Tibial artery (tissue), 4 donors: ENCODE results near the gene UBASH3B.
"Not testable (repeated sequence)": the region's sequence is repeated elsewhere in the genome, so short reads cannot be mapped to it uniquely, and the experiment has no call there.

ENCODE experiments used
- DNase-seq, 2 donors: peaks; one replicate each; pipeline ENCODE4 v3.0.0-alpha.2; 2019
- H3K27ac ChIP-seq, 2 donors: fragments of 200-600 bp; sonication (generic) in 1 of 2; 1 replicate in 1 of 2; 2 replicates in 1 of 2; pipeline ENCODE4 v1.5.1; 2018 to 2019; ENCODE audit warnings: mild to moderate bottlenecking in 1 of 2
- H3K27me3 ChIP-seq, 2 donors: fragments of 200-600 bp; sonication (generic) in 1 of 2; one replicate each; pipeline versions ENCODE4 v1.5.1 to v1.6.0; 2016 to 2019
- H3K36me3 ChIP-seq, 3 donors: fragments of 200-600 bp; sonication (generic) in 2 of 3; one replicate each; pipeline ENCODE4 v1.5.1; 2016 to 2019; ENCODE audit warnings: mild to moderate bottlenecking in 2 of 3
- H3K4me1 ChIP-seq, 4 donors: fragments of 200-600 bp; sonication (generic) in 2 of 4; 1 replicate in 3 of 4; 2 replicates in 1 of 4; pipeline ENCODE4 v1.5.1; 2016 to 2019
- H3K4me3 ChIP-seq, 2 donors: fragments of 200-600 bp; sonication (generic) in 1 of 2; 1 replicate in 1 of 2; 2 replicates in 1 of 2; pipeline ENCODE4 v1.5.1; 2018 to 2019; ENCODE audit warnings: mild to moderate bottlenecking in 2 of 2
- H3K9me3 ChIP-seq, 3 donors: fragments of 200-600 bp; sonication (generic) in 1 of 3; one replicate each; pipeline ENCODE4 v1.5.1; 2016 to 2019
- intact Hi-C: fragments of 100-400 bp; cut with DNase I; formaldehyde crosslinking; loops from one replicate; pipeline ENCODE4 v1.15.0; 2023; ENCODE audit warnings: low total_unique reads
- TF ChIP-seq, protein P1 (sequence below), 2 experiments: fragments of 200-600 bp in 1 of 2; fragments of 450-650 bp in 1 of 2; IDR thresholded peaks; one replicate each; pipeline ENCODE4 v1.5.1; 2017 to 2019; ENCODE audit warnings: antibody characterized with exemption in 2 of 2, mild to moderate bottlenecking in 1 of 2, moderate library complexity in 1 of 2

The UBASH3B gene

GRCh38 chr11:122816761-122817520, 161.4 kb downstream of the UBASH3B start:
- Histone ChIP-seq H3K36me3 (no peaks in the 10 kb centered on the region), H3K4me3 (no peak overlapping the region), H3K4me1 (peaks cover 0 to 4% (median 0%) of the 10 kb centered on the region in 4 donors), H3K9me3 (no peaks in the 10 kb centered on the region), H3K27ac (no peak overlapping the region), H3K27me3 (no peaks in the 10 kb centered on the region)
- DNase-seq = no peak
- intact Hi-C loops = no loop called here
- TF ChIP-seq, protein P1, sequence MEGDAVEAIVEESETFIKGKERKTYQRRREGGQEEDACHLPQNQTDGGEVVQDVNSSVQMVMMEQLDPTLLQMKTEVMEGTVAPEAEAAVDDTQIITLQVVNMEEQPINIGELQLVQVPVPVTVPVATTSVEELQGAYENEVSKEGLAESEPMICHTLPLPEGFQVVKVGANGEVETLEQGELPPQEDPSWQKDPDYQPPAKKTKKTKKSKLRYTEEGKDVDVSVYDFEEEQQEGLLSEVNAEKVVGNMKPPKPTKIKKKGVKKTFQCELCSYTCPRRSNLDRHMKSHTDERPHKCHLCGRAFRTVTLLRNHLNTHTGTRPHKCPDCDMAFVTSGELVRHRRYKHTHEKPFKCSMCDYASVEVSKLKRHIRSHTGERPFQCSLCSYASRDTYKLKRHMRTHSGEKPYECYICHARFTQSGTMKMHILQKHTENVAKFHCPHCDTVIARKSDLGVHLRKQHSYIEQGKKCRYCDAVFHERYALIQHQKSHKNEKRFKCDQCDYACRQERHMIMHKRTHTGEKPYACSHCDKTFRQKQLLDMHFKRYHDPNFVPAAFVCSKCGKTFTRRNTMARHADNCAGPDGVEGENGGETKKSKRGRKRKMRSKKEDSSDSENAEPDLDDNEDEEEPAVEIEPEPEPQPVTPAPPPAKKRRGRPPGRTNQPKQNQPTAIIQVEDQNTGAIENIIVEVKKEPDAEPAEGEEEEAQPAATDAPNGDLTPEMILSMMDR (IDR thresholded peaks at IDR 0.05) = no peak

- intact Hi-C loops = no loop called here
- Histone ChIP-seq H3K36me3 (no peaks in the 10 kb centered on the region), H3K4me1 (peaks cover 0 to 4% (median 0%) of the 10 kb centered on the region in 4 donors), H3K27ac (no peak overlapping the region), H3K27me3 (no peaks in the 10 kb centered on the region), H3K9me3 (no peaks in the 10 kb centered on the region), H3K4me3 (no peak overlapping the region)
- TF ChIP-seq, protein P1 (IDR thresholded peaks at IDR 0.05) = no peak
- no peak for DNase-seq
Observed at GRCh38 chr11:122820158-122820557, 164.6 kb downstream of the UBASH3B start.

DNA sequence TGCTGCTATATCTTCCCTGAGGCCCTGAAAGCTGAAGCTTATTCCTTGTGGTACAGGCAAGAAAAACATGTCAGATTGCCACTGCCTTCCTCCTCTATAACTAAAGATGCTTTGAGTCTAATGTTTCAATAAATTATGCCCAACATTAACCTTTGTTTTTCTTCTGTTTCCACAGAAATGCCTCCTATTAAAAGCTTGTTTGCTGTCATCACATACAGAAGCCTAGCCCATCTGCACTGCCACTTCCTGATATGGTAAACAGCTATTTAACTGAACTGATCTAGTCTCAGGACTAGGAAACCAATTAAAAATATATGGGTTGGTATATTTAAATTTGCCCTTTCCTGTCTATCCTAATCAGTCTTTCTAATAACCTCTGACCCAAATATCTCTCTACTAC, 165.6 kb downstream of the UBASH3B start:
- Histone ChIP-seq H3K27me3 (no peaks in the 10 kb centered on the region), H3K36me3 (no peaks in the 10 kb centered on the region), H3K27ac (no peak overlapping the region), H3K4me3 (no peak overlapping the region), H3K9me3 (no peaks in the 10 kb centered on the region), H3K4me1 (peaks cover 0 to 4% (median 0%) of the 10 kb centered on the region in 4 donors)
- DNase-seq = no peak
- TF ChIP-seq, protein P1 (IDR thresholded peaks at IDR 0.05) = no peak
- intact Hi-C loops = no loop called here

- H3K27ac ChIP-seq = no peak overlapping the region
- no peak overlapping the region for H3K4me3 ChIP-seq
- intact Hi-C loops = no loop called here
- H3K4me1 ChIP-seq = no peaks in the 10 kb centered on the region
- no peaks in the 10 kb centered on the region for H3K36me3 ChIP-seq
- DNase-seq = no peak
- TF ChIP-seq, protein P1 (IDR thresholded peaks at IDR 0.05) = no peak
- H3K27me3 ChIP-seq = no peaks in the 10 kb centered on the region
- H3K9me3 ChIP-seq = no peaks in the 10 kb centered on the region
Observed at GRCh38 chr11:122822241-122822640, 166.7 kb downstream of the UBASH3B start.

GRCh38 chr11:122823564-122823963, 168.0 kb downstream of the UBASH3B start:
- no peak for DNase-seq
- H3K9me3 ChIP-seq = no peaks in the 10 kb centered on the region
- H3K36me3 ChIP-seq = no peaks in the 10 kb centered on the region
- no peaks in the 10 kb centered on the region for H3K27me3 ChIP-seq
- intact Hi-C loops = no loop called here
- no peak overlapping the region for H3K27ac ChIP-seq
- no peak overlapping the region for H3K4me3 ChIP-seq
- TF ChIP-seq, protein P1 (IDR thresholded peaks at IDR 0.05) = no peak
- H3K4me1 ChIP-seq = no peaks in the 10 kb centered on the region

DNA sequence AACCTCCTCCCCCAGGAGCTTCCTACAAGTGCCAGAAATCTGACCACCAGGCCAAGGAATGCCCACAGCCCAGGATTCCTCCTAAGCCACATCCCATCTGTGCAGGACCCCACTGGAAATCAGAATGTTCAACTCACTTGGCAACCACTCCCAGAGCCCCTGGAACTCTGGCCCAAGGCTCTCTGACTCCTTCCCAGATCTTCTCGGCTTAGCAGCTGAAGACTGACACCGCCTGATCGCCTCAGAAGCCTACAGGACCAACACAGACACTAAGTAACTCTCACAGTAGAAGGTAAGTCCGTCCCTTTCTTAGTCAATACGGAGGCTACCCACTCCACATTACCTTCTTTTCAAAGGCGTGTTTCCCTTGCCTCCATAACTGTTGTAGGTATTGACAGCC, 173.8 kb downstream of the UBASH3B start:
- intact Hi-C loops, H3K36me3 ChIP-seq, H3K4me1 ChIP-seq, H3K4me3 ChIP-seq, H3K27ac ChIP-seq, DNase-seq, H3K27me3 ChIP-seq, H3K9me3 ChIP-seq: not testable (repeated sequence)

GRCh38 chr11:122832297-122832696, 176.8 kb downstream of the UBASH3B start:
- H3K4me1 ChIP-seq, H3K27me3 ChIP-seq, H3K9me3 ChIP-seq, H3K4me3 ChIP-seq, intact Hi-C loops, H3K36me3 ChIP-seq, DNase-seq, H3K27ac ChIP-seq: not testable (repeated sequence)
